D721Med (cell line): ENCODE results near the gene TRABD2A.

Experiments used
- DNase-seq: peaks from one replicate; pipeline ENCODE4 v3.0.0; 2011; ENCODE audit warnings: low spot score; ENCODE audit not compliant: insufficient read length
- FAIRE-seq: peaks from 2 replicates; lab custom pipeline; 2011; peaks lifted over from hg19 to GRCh38; lab: Jason Lieb, UNC
- CTCF ChIP-seq: IDR thresholded peaks from 2 replicates; pipeline ENCODE4 v1.5.1; 2012; ENCODE audit warnings: mild to moderate bottlenecking, control low read depth; ENCODE audit not compliant: insufficient read depth; ENCODE audit errors: missing control alignments

Gene TRABD2A

GRCh38 chr2:84838434-84839145 lies 42.3 kb downstream of the TRABD2A start:
- no peak for DNase-seq
- FAIRE-seq, result no peak
- TF ChIP-seq CTCF, result no peak

- DNase-seq (no peak), FAIRE-seq (no peak)
- TF ChIP-seq CTCF, result no peak
Measured at GRCh38 chr2:84836215-84836614, 44.7 kb downstream of the TRABD2A start.

GRCh38 chr2:84833481-84834150 lies 47.3 kb downstream of the TRABD2A start:
- DNase-seq (no peak), FAIRE-seq (no peak)
- TF ChIP-seq CTCF, result no peak

- DNase-seq (no peak), FAIRE-seq (no peak)
- TF ChIP-seq CTCF, result no peak
Measured at GRCh38 chr2:84832772-84833461, 48.0 kb downstream of the TRABD2A start.

GRCh38 chr2:84830758-84831500 lies 50.0 kb downstream of the TRABD2A start:
- no peak for DNase-seq
- no peak for FAIRE-seq
- no peak for TF ChIP-seq CTCF

- DNase-seq, result no peak
- no peak for TF ChIP-seq CTCF
- no peak for FAIRE-seq
Measured at GRCh38 chr2:84830095-84830494, 50.8 kb downstream of the TRABD2A start.
